22Rv1 (cell line): Measurements from ENCODE around the gene PID1.

ENCODE experiments used
- CTCF ChIP-seq: fragments of 450-650 bp; IDR thresholded peaks from 2 replicates; pipeline ENCODE4 v1.5.1; 2017; ENCODE audit warnings: mild to moderate bottlenecking
- ZFX ChIP-seq: fragments of 450-650 bp; IDR thresholded peaks from 2 replicates; pipeline ENCODE4 v1.6.1; 2017; ENCODE audit warnings: antibody characterized with exemption, borderline replicate concordance

GRCh38 chr2:229240984-229241491, 30.0 kb downstream of the PID1 start:
- TF ChIP-seq CTCF (no peak), ZFX (no peak)
